Measurements from ENCODE around the gene IPPK.

DNA sequence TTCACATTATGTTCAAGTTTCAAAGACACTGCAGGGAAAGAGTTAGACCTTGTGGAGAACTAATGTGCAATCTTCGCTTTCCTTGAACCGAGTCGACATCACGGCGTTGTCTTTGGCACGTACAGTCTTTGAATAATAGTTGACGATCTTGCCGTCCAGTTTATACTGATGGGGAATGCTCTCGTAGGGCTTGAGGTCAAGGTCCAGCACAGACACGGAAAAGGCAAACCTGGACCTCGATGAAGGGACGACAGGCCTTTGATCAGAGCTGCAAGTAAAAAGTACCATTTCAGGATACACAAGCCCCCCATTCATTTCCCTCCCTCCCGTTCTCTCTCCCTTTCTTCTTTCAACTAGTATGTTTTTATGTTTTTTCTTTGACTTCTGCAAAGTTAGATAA is 54.1 kb downstream of the IPPK start:
- no peak for TF ChIP-seq BRCA1 (IDR thresholded peaks at IDR 0.05; ENCODE audit: low read depth, low read length)
- no peak for TF ChIP-seq EZH2 (IDR thresholded peaks at IDR 0.05; ENCODE audit: low read depth, low read length, severe bottlenecking)
- TF ChIP-seq, protein P1, sequence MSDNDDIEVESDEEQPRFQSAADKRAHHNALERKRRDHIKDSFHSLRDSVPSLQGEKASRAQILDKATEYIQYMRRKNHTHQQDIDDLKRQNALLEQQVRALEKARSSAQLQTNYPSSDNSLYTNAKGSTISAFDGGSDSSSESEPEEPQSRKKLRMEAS (IDR thresholded peaks at IDR 0.05) = no peak
- TF ChIP-seq, protein P2, sequence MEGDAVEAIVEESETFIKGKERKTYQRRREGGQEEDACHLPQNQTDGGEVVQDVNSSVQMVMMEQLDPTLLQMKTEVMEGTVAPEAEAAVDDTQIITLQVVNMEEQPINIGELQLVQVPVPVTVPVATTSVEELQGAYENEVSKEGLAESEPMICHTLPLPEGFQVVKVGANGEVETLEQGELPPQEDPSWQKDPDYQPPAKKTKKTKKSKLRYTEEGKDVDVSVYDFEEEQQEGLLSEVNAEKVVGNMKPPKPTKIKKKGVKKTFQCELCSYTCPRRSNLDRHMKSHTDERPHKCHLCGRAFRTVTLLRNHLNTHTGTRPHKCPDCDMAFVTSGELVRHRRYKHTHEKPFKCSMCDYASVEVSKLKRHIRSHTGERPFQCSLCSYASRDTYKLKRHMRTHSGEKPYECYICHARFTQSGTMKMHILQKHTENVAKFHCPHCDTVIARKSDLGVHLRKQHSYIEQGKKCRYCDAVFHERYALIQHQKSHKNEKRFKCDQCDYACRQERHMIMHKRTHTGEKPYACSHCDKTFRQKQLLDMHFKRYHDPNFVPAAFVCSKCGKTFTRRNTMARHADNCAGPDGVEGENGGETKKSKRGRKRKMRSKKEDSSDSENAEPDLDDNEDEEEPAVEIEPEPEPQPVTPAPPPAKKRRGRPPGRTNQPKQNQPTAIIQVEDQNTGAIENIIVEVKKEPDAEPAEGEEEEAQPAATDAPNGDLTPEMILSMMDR (IDR thresholded peaks at IDR 0.05; ENCODE audit: control extremely low read depth in 1 of 3, insufficient read depth in 1 of 3, low read depth in 1 of 3, low read length in 3 of 3) = no peak
- TF ChIP-seq RAD21 (IDR thresholded peaks at IDR 0.05 in 1 of 2, conservative IDR thresholded peaks at IDR 0.05 in 1 of 2; ENCODE audit: low read depth in 2 of 2, low read length in 2 of 2) = no peak
- TF ChIP-seq, protein P3, sequence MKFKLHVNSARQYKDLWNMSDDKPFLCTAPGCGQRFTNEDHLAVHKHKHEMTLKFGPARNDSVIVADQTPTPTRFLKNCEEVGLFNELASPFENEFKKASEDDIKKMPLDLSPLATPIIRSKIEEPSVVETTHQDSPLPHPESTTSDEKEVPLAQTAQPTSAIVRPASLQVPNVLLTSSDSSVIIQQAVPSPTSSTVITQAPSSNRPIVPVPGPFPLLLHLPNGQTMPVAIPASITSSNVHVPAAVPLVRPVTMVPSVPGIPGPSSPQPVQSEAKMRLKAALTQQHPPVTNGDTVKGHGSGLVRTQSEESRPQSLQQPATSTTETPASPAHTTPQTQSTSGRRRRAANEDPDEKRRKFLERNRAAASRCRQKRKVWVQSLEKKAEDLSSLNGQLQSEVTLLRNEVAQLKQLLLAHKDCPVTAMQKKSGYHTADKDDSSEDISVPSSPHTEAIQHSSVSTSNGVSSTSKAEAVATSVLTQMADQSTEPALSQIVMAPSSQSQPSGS (IDR thresholded peaks at IDR 0.05; ENCODE audit: low read length) = no peak
- no peak for TF ChIP-seq RFX5 (IDR thresholded peaks at IDR 0.05; ENCODE audit: borderline replicate concordance, low read depth, low read length)
- no peak for TF ChIP-seq POLR2A (IDR thresholded peaks at IDR 0.05; ENCODE audit: control extremely low read depth in 1 of 2, low read depth in 2 of 2, low read length in 2 of 2)
- TF ChIP-seq ZNF274 (IDR thresholded peaks at IDR 0.05; ENCODE audit: borderline replicate concordance, extremely low read depth, low read length) = no peak

All from H1 (cell line).